GM21529 (cell line): ENCODE measurements around the gene VANGL1.
A peak's percentile ranks its signal among the peaks of the same experiment; 100 is the strongest.
"Not testable (repeated sequence)": the region's sequence is repeated elsewhere in the genome, so short reads cannot be mapped to it uniquely, and the experiment has no call there.

Experiments used
- ATAC-seq: cut with Tn5 transposase; IDR thresholded peaks from one replicate; pipeline ENCODE4 v1.9.1; 2021; ENCODE audit not compliant: unreplicated experiment

VANGL1 gene

GRCh38 chr1:115641762-115642167 is at the start of gene VANGL1:
Gene VANGL1, plus strand, starts transcription at chr1:115641970. Its CDS starts 9,444 bp downstream, at chr1:115651414.
- peak; percentile 54 for ATAC-seq

DNA sequence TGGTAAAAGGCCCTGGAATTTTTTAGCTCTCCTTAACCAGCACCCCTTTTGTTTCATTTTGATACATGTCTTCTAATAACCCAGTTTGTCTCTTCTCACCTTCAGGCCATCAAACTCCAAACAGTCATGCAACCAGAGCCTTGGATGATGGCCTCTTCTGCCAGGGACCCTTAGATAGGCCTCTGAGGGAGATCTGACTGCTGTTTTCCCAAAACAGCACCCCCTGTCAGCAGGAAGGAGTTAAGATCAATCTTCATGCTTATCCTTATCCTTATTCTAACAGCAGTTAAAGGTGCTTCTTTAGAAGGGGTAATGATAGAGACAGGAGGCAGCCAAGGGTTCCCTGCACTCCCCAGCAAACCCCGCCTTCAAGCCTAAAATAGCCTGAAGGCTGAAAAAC is 49.5 kb upstream of the VANGL1 start:
- ATAC-seq, result no peak

DNA sequence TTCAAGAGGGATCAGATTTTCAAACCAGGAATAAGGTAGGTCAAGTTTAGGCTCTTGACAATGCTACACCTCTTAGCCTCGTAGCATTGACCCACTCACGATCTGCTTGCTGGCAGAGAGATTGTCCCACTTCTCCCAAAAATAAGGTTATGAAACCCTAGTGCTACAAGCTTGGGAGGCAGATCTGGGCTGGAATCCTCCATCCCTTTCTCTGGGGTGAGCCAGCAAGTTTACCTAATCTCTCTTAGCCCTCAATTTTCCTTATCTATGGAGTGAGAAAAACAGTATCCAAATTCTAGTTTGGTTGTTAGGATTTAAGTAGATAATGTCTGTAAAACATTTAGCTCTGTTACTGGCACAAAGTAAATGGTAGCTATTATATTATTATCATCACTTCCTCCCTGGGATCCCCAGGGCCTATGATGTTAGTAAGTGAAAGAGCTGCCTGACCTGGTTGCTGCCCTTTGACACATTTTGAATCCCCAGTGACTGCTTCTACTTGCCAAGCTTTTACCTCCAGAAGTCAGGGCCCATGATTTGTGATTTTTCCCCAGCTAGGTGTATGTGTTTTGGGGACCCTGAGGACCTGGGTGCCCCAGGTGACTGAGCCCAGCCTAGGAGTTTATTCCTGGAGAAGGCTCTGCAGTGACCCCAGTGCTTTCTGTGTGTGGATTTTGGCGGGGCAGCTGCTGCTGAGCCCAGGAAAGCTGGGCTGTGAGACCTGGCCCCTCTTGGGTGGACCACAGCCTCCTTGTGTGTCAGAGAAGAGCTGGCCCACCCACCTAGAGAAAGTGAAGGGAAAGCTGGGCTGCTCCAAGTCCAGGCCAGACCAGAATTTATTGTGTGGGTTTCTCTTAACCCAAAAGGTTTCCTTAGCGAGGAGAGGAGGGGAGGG is 48.2 kb upstream of the VANGL1 start:
- ATAC-seq, result no peak

- ATAC-seq, result no peak
These were observed 47.2 kb upstream of the VANGL1 start for GRCh38 chr1:115594600-115594999.

- no peak for ATAC-seq
These were observed 46.3 kb upstream of the VANGL1 start for GRCh38 chr1:115595279-115596079.

DNA sequence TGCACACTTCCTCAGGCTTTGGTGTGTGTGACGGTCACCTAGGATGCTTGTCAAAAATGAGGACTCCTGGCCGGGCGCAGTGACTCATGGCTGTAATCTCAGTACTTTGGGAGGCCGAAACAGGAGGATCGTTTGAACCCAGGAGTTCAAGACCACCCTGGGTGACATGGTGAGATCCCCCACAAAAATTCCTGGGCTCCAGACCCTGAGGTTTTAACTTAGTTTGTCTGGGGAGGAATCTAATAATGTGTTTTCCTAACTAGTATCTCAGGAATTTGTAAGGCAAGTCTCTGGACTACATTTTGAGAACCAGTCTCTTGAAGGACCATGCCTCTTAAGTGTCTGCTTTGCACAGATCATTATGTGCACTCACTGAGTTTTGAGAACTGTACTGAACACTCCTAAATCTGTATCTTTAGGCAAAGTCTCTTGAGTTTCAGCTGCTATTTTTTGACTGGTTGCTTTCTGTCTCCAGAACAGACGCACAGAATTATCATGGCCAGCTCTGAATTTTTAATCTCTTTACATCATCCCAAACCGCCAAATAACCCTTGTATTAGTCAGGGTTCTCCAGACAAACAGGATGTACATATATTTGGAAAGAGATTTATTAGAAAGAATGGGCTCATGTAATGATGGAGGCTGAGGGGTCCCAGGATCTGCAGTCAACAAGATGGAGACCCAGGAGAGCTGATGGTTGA is 45.5 kb upstream of the VANGL1 start:
- ATAC-seq, result no peak

- ATAC-seq, result no peak
These were observed 37.3 kb upstream of the VANGL1 start for GRCh38 chr1:115604508-115604907.

GRCh38 chr1:115606305-115606704 is 35.5 kb upstream of the VANGL1 start:
- no peak for ATAC-seq

- ATAC-seq, result no peak
These were observed 32.7 kb upstream of the VANGL1 start for GRCh38 chr1:115609021-115609420.

DNA sequence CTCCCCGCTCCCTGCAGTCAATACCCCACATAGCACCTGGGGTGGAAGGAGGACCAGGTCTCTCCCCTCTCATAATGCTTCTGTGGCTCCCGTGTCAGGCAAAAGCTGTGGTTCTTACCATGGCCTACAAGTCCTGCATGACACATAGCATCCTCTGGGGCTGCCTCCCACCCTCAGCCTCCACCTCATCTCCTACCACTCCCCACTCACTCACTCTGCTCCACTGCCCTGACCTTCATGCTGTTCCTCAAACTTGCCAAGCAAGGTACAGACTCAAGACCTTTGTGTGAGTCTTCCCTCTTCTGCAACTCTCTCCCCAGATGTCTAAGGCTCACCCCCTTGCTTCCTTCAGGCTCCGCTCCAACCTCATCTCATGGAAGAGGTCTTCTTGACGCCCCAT is 28.0 kb upstream of the VANGL1 start:
- ATAC-seq, result no peak

GRCh38 chr1:115620453-115620852 is 21.3 kb upstream of the VANGL1 start:
- ATAC-seq, result no peak

DNA sequence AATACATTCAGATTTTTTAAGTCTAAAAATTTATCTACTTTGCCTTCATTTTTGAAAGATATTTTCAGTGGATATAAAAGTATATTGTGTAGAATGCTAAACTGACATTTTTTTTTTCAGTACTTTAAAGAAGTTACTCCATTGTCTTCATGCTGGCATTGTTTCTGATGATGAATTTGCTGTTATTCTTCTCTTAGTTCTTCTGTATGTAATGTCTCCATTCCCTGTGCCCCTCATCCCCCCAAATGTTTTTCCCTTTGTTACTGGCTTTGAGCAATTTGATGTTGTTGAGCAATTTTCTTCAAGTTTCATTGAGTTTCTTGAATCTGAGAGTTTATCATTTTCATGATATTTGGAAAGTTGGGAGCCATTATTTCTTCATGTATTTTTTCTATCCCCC is 20.8 kb upstream of the VANGL1 start:
- ATAC-seq, result no peak

DNA sequence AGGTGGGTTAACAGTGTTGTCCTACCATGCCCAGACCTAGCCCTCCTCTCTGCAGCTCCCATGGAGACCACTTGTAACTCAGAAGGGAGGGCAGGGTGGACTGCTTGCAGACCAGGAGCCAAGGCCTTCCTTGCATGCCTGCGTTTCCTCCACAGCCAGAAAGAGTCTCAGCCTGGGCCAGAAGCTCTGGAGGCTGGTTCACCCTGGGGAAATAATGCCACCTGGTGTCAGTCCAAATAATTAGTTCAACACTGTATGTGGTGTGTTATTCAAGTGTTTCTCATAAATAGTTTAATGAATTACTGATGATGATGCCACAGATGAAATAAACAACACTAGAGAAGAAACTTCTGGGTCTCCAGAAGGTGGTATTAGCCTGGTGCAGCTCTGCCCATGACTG is 16.9 kb upstream of the VANGL1 start:
- no peak for ATAC-seq

DNA sequence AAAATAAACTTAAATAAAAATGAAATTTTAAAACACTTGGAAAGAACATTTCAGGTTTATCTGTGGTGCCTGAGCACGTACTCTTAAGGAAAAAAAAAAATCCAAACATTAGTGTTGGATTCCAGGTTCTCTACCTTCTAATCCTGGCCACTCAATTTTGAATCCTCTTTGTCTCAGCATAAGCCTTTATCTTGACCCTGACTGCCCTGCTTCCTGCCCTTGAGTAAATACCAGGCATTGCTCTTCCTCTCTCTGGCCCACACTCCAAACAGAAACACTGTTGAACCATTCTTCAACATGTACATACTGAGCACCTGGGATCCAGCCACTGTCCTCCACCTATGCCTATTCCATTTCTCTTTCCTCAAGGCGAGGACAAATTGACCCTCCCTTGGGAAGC is 11.4 kb upstream of the VANGL1 start:
- no peak for ATAC-seq

DNA sequence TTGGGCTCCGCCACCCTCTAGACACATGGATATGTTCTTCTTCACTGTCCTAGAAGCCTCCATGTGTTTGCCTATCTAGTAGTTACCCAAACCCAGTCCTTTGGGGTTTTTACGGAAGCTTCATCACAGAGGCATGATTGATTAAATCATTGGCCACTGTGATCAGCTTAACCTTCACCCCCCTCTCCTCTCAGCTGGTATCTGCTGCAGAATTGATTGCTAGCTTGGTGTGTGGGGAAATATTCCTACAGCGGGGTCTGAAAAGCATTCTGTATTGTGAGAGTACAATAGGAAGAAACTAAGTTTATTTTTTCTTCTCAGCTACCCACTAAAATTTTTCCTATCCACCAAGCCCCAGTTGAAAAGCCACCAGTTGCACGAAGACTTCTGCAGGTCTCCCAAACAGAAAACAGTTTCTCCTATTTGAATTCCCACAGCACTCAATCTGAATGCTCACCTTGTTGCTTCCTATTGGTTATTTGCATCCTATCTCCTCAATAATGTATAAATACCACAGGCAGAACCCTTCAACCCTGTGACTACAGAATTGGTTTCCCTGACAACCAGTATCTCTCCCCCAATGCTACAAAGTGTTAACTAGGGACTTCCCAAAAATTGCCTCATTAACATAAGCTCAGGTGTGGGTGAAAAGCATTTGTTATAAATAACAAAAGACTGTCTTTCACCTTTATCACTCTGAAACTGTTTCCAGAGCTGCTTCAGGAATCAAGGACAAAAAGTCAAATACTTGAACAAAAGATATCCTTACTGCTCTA is 9.3 kb upstream of the VANGL1 start:
- no peak for ATAC-seq

GRCh38 chr1:115633606-115634005 is 8.2 kb upstream of the VANGL1 start:
- not testable (repeated sequence) for ATAC-seq

GRCh38 chr1:115637247-115637646 is 4.5 kb upstream of the VANGL1 start:
- ATAC-seq, result not testable (repeated sequence)

DNA sequence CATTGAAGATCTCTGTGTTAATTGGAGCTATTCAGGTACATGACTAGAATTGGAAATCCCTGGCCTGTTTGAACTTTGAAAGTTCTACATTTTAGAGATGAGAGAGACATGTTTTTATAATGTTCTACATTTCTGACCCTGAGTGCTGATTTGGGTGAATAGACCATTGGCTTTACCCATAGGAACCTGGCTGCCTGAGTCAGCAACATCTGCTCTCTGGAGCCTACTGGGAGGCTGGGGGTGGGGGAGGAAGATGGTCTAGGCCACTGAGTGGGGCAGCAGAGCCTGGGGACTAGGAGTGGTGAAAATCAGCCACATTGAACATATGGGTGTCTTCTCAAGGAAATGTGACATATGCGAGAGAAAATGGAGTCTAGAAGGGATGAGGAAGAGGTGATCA is 1.4 kb upstream of the VANGL1 start:
- ATAC-seq, result no peak

DNA sequence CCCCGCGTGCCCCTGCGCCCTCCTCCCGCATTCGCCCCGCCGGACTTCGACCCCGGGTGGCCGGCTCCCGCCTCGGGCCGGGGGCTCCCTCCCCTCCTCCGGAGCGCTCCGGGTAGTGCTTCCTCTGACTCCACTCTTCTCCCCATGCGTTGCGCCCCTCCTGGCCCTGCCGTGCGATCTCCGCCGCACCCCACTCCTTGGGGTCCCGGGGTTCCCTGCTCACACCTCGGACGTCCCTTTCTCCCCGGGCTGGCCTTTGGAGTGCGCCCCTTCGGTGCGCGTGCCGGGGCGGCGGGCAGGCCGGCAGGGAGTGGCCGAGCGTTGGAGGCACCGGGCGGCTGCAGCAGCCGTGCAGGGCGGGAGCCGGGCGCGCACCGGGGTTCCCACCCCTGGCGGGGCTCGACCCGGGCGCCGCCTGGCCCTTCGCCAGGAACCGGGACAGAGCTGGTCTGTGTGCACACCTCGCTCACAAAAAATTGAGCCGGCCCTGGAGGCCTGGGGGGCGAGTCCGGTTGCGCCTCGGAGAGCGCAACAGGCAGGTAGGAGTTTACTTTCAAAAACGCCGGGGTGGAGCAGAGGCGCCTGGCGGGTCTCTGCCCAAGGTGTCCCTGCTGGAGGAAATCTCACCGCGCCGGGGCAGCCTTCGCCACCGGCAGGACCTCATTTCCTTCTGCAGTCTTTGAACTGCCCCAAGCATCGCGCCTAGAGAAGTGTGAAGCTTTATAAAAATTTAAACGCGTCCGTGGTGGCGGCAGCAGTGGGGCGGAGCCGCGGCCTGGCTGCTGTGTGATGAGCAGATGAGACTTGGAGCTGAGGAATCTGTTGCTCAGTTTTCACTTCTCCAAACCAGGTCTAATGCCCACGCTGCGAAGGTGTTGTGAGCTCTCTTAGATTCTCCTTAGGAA is 650 bp downstream of the VANGL1 start:
- ATAC-seq, result peak; percentile 70

DNA sequence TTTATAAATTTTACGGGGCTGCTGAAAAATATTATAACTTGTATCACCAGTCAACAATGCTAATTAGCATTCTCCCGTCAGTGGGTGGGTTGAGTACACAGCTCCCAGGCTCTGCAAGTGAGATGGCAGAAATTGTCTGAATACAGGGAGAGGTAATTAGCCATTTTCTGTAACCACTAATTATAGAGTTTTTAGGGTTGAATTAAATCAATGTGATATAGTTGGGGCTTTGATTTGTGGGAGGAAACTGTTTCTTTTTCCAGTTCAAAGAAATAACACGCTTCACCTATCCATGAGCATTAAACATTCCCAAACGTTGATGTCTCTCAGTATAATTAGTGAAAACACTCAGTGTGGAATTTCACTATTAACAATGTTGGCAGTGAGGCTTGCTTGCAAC is 1.5 kb downstream of the VANGL1 start:
- ATAC-seq, result no peak
